DMS79 treated with DMSO at 0.1 percent for 48 hours (cell line): ENCODE data around the gene POLR2I.
A peak's percentile ranks its signal among the peaks of the same experiment; 100 is the strongest.
"Not testable (repeated sequence)": the region's sequence is repeated elsewhere in the genome, so short reads cannot be mapped to it uniquely, and the experiment has no call there.

ENCODE experiments used
- DNase-seq: peaks from one replicate; lab custom pipeline; 2025; lab: John Stamatoyannopoulos, UW

POLR2I gene

DNA sequence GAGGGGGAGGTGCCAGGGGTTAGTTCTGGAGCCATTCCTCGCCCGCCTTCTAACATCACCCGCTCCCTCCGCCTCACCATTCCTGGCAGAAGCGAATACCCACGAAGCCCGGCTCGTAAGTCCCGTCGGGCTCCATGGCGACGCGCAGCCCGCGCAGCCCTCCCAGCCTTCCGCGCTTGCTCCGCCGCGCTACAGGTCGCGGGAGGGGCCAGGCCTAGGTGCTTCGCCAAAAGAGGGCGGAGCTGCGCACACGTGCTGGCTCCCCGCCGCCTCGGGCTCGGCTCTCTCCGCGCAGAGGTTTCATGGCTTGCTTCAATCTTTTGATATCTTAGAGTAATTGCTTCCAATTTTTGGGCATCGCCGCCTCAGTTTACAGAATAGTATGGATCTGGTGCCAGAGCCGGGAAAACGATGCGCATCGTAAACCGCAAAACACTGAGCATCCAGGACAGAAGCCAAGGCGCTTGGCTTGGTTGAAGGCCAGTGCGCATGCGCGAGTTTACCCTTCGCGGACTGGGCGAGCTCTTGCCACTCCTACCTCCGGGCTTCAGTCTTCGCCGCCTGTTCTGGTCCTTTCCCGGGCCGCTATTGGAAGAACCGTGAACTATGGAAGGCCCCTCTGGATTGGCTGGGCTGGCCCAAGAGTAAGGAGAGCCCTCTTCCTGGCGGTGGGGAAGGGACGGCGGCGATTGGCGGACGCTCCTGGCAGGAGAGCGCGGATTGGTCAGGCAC, at the start of gene POLR2I:
Gene POLR2I (minus strand): TSS at position 155 of the 732 bp plus-strand sequence. CDS start 19 bp downstream, at position 136.
- DNase-seq, result peak; percentile 99

- DNase-seq, result no peak
These were observed 49.1 kb upstream of the POLR2I start for GRCh38 chr19:36163813-36164212.

DNA sequence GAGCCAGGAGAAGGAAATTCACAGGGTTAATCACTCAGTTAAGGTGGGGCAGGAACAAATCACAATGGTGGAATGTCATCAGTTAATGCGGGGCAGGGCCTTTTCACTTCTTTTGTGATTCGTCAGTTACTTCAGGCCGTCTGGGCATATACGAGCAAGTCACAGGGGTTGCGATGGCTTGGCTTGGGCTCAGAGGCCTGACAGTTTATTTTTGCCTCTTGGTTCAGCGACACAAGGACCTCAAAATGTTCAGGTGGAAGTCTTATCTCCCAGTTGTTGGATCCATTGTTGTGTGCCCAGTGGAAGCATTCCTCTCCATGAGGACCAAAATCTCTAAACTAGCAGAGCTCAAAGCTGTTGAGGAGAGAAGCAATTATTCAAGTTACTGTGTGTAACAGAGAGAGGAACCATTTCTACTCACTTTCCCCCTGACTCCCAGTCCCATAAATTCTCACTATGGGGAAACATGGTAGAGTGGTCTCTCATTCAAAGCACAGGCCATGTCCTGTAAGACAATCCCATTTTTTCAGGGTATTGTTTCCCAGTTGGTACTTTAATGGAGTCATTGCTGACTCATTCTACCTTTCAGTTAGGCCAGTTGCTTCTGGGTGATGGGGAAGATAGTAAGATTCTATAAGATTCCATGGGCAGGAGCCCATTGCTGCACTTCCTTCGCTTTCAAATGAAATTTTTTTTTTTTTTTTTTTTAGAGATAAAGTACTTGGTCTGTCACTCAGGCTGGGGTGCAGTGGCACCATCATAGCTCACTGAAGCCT, 46.3 kb upstream of the POLR2I start:
- no peak for DNase-seq

DNA sequence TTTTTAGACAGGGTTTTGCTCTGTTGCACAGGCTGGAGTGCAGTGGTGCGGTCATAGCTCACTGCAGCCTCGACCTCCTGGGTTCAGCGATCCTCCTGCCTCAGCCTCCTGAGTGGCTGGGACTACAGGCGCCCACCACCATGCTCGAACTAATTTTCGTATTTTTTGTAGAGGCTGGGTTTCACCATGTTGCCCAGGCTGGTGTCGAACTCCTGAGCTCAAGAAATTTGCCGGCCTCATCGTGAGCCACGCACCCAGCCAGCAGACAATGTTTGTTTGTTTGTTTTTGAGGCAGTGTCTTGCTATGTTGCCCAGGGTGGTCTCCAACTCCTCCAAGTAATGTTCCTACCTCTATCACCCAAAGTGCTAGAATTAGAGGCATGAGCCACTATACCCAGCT, 38.5 kb upstream of the POLR2I start:
- DNase-seq, result no peak

- no peak for DNase-seq
These were observed 37.8 kb upstream of the POLR2I start, which contains the start of gene COX7A1 for GRCh38 chr19:36152352-36153091. TSS of gene COX7A1 (minus strand) at chr19:36152447. CDS start at chr19:36152407, 40 bp downstream.

GRCh38 chr19:36152019-36152351, 37.3 kb upstream of the POLR2I start:
- no peak for DNase-seq

- DNase-seq, result no peak
These were observed 36.7 kb upstream of the POLR2I start for GRCh38 chr19:36151144-36152018.

GRCh38 chr19:36150586-36150985, 35.9 kb upstream of the POLR2I start:
- no peak for DNase-seq

DNA sequence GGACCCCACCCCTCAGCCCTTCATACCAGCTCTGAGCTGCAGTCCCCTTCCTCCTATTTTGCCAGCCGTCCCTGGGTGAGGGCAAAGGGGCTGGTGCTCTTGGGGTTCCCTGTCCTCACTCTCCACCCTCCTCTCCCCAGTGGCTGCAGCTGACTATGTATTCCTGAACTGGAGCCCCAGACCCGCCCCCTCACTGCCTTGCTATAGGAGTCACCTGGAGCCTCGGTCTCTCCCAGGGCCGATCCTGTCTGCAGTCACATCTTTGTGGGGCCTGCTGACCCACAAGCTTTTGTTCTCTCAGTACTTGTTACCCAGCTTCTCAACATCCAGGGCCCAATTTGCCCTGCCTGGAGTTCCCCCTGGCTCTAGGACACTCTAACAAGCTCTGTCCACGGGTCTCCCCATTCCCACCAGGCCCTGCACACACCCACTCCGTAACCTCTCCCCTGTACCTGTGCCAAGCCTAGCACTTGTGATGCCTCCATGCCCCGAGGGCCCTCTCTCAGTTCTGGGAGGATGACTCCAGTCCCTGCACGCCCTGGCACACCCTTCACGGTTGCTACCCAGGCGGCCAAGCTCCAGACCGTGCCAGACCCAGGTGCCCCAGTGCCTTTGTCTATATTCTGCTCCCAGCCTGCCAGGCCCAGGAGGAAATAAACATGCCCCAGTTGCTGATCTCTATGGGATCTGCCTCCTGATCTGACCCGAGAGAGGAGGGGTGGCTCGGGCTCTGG, 35.2 kb upstream of the POLR2I start:
- no peak for DNase-seq

DNA sequence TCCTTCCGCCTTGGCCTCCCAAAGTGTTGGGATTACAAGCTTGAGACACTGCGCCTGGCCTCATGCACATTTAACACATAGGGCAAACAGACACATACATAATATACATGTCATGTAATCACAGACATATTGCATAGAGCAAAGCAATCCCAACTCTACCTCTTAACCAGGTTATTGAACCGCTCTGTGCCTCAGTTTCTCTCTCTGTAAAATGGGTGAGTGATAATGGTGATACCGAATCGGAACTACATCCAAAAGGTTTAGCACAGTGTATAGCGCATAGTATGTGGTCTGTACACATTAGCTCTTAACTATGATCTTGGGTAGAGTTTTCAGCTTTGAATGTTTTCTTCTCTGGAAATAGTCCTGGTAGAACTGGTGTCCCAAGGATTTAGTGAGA, 29.9 kb upstream of the POLR2I start:
- DNase-seq, result no peak

- no peak for DNase-seq
These were observed 27.8 kb upstream of the POLR2I start for GRCh38 chr19:36142496-36142895.

- no peak for DNase-seq
These were observed 27.4 kb upstream of the POLR2I start for GRCh38 chr19:36142046-36142445.

DNA sequence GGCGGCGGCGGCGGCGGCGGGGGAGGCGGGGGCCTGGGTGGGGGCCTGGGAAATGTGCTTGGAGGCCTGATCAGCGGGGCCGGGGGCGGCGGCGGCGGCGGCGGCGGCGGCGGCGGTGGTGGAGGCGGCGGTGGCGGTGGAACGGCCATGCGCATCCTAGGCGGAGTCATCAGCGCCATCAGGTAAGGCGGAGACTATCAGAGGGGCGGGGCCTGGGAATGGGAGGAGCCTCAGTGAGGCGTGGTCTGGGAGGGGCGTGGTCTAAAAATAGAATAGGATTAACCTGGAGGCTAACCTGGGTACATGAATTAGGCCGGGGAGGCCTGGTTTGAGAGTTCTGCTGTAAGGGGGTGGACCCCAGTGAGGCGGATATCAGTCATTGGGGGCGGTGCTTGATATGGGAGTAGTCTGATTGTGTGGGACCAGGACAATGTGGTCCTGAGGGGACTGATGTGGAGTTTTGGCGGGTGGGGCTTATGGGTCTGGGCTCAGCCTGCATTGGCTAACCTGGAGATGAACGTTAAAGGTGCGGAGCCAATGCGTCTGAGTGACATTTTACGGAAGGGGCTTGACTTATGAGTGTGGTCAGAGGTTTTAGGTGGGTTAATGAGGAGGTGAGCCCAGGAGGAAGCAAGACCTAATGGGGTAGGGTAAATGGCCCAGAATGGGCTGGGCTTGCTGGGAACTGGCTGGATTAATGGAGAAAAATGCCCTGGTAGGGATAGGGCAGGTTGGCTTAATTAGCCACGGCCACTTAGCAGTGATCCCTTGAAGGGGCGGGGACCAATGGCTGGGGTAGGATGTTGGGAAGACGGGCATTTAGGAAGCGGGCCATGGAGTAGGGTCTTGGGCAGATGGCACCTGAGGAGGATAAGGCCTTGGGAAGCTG, 26.6 kb upstream of the POLR2I start:
- DNase-seq, result peak; percentile 57

GRCh38 chr19:36140304-36141038, 25.8 kb upstream of the POLR2I start:
- DNase-seq, result peak; percentile 57

GRCh38 chr19:36139473-36140303, 25.0 kb upstream of the POLR2I start, which contains the start of gene CAPNS1:
TSS of gene CAPNS1 (plus strand) at chr19:36140066. CDS start at chr19:36141012, 946 bp downstream.
- DNase-seq, result peak; percentile 89

GRCh38 chr19:36139120-36139472, 24.4 kb upstream of the POLR2I start:
- no peak for DNase-seq

DNA sequence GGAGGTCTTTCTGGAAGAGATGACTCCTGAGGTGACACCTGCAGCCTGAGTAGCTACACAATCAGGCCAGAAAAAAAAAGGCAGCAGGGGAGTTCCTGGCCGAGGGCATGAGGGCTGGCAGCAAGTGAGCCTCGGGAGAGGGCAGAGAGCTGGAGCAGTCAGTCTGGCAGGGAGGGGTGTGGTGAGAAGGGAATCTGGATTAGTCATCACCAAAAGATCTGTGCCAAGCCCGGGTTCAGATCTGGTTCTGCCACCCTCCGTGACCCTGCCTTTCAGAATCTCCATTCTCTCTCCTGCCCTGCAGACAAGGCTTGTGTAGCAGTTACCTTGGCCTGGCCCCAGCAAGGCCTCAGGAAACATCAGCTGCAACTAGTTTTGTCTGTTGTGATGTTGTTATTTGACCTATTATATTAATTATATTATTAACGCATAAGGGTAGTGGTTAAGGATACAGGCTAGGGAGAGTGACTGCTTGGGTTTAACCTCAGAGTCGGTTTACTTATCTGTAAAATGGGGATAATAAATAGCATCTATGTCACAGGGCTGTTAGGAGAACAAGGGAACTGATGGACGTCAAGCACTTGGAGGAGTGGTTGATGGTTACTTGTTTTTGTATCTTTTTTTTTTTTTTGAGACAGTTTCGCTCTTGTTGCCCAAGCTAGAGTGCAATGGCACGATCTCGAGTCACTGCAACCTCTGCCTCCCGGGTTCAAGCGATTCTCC, 22.4 kb upstream of the POLR2I start:
- peak; percentile 74 for DNase-seq

GRCh38 chr19:36134867-36135266, 20.2 kb upstream of the POLR2I start:
- not testable (repeated sequence) for DNase-seq
